Vagina (tissue), 2 donors: ENCODE data around the gene MEI1. TPM values are rescaled to one million over a fixed set of nuclear protein-coding genes. Genes with fewer than 3 reads are reported as not detected.
"Not testable (repeated sequence)": the region's sequence is repeated elsewhere in the genome, so short reads cannot be mapped to it uniquely, and the experiment has no call there.

Experiments used
- DNase-seq, 2 donors: peaks; one replicate each; pipeline ENCODE4 v3.0.0-alpha.2; 2017; ENCODE audit errors: extremely low spot score in 2 of 2
- H3K27ac ChIP-seq: fragments of 200-600 bp; sonication (generic); one replicate; pipeline ENCODE4 v1.5.1; 2019
- H3K27me3 ChIP-seq: fragments of 200-600 bp; sonication (generic); one replicate; pipeline ENCODE4 v1.5.1; 2019
- H3K36me3 ChIP-seq, 2 donors: fragments of 200-600 bp; sonication (generic); one replicate each; pipeline ENCODE4 v1.5.1; 2017 to 2019
- H3K4me1 ChIP-seq: fragments of 200-600 bp; sonication (generic); one replicate; pipeline ENCODE4 v1.5.1; 2019
- H3K4me3 ChIP-seq, 2 donors: fragments of 200-600 bp; sonication (generic); 1 replicate in 1 of 2; 2 replicates in 1 of 2; pipeline ENCODE4 v1.5.1; 2016 to 2019
- H3K9me3 ChIP-seq: fragments of 200-600 bp; sonication (generic); one replicate; pipeline ENCODE4 v1.5.1; 2019
- POLR2A ChIP-seq, 2 donors: fragments of 450-650 bp; IDR thresholded peaks; one replicate each; pipeline ENCODE4 v1.6.1; 2017; ENCODE audit warnings: antibody characterized with exemption in 2 of 2, mild to moderate bottlenecking in 2 of 2, moderate library complexity in 2 of 2
- POLR2AphosphoS5 ChIP-seq, 2 donors: sonication (generic); formaldehyde crosslinking; IDR thresholded peaks; one replicate each; pipeline ENCODE4 v1.9.0; 2017; ENCODE audit warnings: antibody characterized with exemption in 2 of 2, mild to moderate bottlenecking in 2 of 2, low read depth in 1 of 2; ENCODE audit not compliant: insufficient read depth in 1 of 2
- intact Hi-C: fragments of 100-400 bp; cut with DNase I; formaldehyde crosslinking; loops from one replicate; pipeline ENCODE4 v1.15.1; 2023
- total RNA-seq: library from RNA; depleted of rRNA; stranded (reverse); fragments of >200 nt; gene quantifications from one replicate; pipeline ENCODE4 v1.2.3, GENCODE V29; 2016
- TF ChIP-seq, protein P1 (sequence below), 3 experiments: fragments of 450-650 bp in 2 of 3; fragments of 200-600 bp in 1 of 3; sonication (generic) in 1 of 3; IDR thresholded peaks; one replicate each; pipeline ENCODE4 v1.5.1; 2017 to 2019; ENCODE audit warnings: antibody characterized with exemption in 3 of 3, mild to moderate bottlenecking in 2 of 3, moderate library complexity in 2 of 3

Gene MEI1
- total RNA-seq, 1 donor from 2014 or later = 6.4 TPM

DNA sequence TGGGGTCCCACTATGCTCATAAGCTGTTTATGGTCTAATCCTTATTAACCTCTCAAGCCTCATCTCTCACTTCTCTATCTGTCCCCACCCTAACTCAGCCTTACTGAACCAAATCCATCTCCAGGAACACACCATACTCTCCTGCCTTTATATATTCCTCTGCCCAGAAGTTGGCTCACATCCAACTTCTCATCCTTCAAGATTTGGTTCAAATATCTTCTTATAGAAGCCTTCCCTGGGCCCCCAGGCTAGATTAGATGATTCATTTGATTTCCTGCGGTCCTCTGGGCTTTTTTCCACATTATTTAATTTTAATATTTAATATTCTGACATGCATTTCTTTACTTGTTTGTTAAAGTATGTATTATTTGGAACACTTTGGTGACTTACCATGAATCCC, 23.2 kb downstream of the MEI1 start:
- TF ChIP-seq POLR2A (IDR thresholded peaks at IDR 0.05) = no peak
- H3K36me3 ChIP-seq = no peaks in the 10 kb centered on the region
- H3K27ac ChIP-seq = no peak overlapping the region
- intact Hi-C loops = no loop called here
- no peak overlapping the region for H3K4me3 ChIP-seq
- no peaks in the 10 kb centered on the region for H3K27me3 ChIP-seq
- no peak for DNase-seq
- no peaks in the 10 kb centered on the region for H3K4me1 ChIP-seq
- H3K9me3 ChIP-seq = no peaks in the 10 kb centered on the region

DNA sequence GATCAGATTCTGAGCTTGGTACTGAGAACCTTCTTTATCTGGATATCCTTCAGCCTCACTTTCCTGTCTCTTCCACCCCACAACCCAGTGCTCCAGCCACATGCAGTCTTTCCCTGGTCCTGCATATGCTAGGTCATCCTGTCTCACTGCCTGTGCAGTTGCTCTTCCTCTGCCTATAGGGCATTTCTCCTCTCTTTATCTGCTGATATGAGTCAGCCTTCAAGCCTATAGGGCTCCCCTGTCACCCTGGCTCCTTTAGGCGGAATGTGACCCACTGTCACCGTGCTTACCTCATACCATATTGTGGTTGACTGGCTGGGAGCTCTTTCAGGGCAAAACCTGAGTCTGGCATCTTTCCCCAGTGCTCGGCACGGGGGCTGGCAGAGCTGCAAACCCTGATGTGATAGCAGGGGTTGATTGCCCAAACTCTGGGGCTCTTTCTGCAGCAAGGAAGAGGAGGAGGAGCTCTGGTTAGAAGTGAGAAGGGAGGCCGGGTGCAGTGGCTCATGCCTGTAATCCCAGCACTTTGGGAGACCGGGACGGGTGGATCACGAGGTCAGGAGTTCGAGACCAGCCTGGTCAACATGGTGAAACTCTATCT, 26.3 kb downstream of the MEI1 start:
- no peak overlapping the region for H3K4me3 ChIP-seq
- no peak overlapping the region for H3K27ac ChIP-seq
- intact Hi-C loops = no loop called here
- H3K27me3 ChIP-seq = no peaks in the 10 kb centered on the region
- DNase-seq = no peak
- TF ChIP-seq POLR2AphosphoS5 (IDR thresholded peaks at IDR 0.05; ENCODE audit: insufficient read depth in 1 of 2, low read depth in 1 of 2) = no peak
- TF ChIP-seq POLR2A (IDR thresholded peaks at IDR 0.05) = no peak
- TF ChIP-seq, protein P1, sequence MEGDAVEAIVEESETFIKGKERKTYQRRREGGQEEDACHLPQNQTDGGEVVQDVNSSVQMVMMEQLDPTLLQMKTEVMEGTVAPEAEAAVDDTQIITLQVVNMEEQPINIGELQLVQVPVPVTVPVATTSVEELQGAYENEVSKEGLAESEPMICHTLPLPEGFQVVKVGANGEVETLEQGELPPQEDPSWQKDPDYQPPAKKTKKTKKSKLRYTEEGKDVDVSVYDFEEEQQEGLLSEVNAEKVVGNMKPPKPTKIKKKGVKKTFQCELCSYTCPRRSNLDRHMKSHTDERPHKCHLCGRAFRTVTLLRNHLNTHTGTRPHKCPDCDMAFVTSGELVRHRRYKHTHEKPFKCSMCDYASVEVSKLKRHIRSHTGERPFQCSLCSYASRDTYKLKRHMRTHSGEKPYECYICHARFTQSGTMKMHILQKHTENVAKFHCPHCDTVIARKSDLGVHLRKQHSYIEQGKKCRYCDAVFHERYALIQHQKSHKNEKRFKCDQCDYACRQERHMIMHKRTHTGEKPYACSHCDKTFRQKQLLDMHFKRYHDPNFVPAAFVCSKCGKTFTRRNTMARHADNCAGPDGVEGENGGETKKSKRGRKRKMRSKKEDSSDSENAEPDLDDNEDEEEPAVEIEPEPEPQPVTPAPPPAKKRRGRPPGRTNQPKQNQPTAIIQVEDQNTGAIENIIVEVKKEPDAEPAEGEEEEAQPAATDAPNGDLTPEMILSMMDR (IDR thresholded peaks at IDR 0.05) = no peak
- no peaks in the 10 kb centered on the region for H3K4me1 ChIP-seq
- no peaks in the 10 kb centered on the region for H3K36me3 ChIP-seq
- H3K9me3 ChIP-seq = no peaks in the 10 kb centered on the region

DNA sequence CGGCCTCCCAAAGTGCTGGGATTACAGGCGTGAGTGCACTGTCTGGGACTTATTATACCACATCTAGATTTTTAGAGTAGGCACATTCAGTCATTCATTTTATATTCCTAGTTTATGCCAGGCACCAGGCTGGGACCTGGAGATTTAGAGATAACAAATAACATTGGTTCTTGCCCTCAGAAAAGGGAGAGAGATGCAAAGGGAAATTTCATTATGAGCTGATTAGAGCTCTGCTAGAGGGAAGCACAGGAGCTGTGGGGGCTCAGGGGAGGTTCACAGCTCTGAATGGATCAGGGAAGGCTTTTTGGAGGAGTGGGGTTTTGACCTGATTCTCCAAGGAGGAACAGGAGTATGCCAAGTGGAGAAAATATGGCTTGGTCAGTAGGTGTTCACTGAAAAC, 32.3 kb downstream of the MEI1 start:
- no peak for TF ChIP-seq POLR2A (IDR thresholded peaks at IDR 0.05)
- TF ChIP-seq, protein P1 (IDR thresholded peaks at IDR 0.05) = no peak
- TF ChIP-seq POLR2AphosphoS5 (IDR thresholded peaks at IDR 0.05; ENCODE audit: insufficient read depth in 1 of 2, low read depth in 1 of 2) = no peak
- no peaks in the 10 kb centered on the region for H3K27me3 ChIP-seq
- DNase-seq = no peak

DNA sequence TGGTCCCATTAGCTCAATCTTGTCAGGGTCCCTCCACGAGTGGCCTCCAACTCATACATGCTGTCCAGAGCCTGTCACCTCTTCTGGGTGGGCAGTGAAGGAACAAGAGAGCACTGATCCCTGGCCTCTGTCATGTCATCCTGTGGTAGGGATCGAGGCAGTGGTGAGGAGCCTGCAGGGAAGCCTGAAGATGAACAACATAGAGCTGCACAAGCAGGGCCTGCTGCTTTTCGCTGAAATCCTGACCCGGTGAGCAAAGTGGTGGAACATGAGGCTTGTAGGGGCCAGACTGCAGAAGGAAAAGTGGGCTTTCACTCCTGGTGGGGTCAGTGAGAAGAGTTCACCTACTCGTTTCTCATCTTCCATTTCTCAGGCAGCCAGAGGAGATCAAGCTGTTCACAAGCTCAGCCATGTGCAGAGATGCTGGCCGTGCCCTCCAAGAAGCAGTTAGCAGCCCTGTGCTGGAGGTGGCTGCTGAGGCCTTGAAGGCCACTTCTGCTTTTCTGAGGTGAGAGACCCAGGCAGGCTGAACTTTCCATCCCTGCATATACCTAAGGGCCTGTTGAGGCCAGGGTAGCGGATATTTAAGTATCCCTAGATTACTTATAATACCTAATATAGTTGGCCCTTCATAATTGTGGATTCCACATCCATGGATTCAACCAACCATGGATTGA, 32.9 kb downstream of the MEI1 start:
- no peak for DNase-seq
- no peaks in the 10 kb centered on the region for H3K9me3 ChIP-seq
- H3K4me1 ChIP-seq = no peaks in the 10 kb centered on the region
- no peaks in the 10 kb centered on the region for H3K27me3 ChIP-seq
- no peak overlapping the region for H3K27ac ChIP-seq
- TF ChIP-seq POLR2AphosphoS5 (IDR thresholded peaks at IDR 0.05; ENCODE audit: insufficient read depth in 1 of 2, low read depth in 1 of 2) (no peak), POLR2A (IDR thresholded peaks at IDR 0.05) (no peak)
- TF ChIP-seq, protein P1 (IDR thresholded peaks at IDR 0.05) = no peak
- H3K4me3 ChIP-seq = no peak overlapping the region
- H3K36me3 ChIP-seq = no peaks in the 10 kb centered on the region
- intact Hi-C loops = no loop called here

More for the DNA sequence above, 32.3 kb downstream of the MEI1 start:
- Histone ChIP-seq H3K4me3 (no peak overlapping the region), H3K9me3 (no peaks in the 10 kb centered on the region), H3K27ac (no peak overlapping the region), H3K4me1 (no peaks in the 10 kb centered on the region), H3K36me3 (no peaks in the 10 kb centered on the region)
- intact Hi-C loops = no loop called here

DNA sequence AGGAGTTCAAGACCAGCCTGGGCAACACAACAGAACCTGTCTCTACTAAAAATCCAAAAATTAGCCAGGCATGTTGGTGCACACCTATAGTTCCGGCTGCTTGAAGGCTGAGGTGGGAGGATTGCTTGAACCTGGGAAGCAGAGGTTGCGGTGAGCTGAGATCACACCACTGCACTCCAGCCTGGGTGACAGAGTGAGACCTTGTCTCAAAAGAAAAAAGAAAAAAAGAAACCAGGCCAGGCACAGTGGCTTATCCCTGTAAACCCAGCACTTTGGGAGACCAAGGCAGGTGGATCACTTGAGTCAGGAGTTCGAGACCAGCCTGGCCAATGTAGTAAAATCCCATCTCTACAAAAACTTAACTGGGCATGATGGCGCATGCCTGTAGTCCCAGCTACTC, 33.9 kb downstream of the MEI1 start:
- intact Hi-C loops, H3K27ac ChIP-seq, DNase-seq, H3K9me3 ChIP-seq, H3K4me1 ChIP-seq, H3K27me3 ChIP-seq, H3K36me3 ChIP-seq, H3K4me3 ChIP-seq: not testable (repeated sequence)

DNA sequence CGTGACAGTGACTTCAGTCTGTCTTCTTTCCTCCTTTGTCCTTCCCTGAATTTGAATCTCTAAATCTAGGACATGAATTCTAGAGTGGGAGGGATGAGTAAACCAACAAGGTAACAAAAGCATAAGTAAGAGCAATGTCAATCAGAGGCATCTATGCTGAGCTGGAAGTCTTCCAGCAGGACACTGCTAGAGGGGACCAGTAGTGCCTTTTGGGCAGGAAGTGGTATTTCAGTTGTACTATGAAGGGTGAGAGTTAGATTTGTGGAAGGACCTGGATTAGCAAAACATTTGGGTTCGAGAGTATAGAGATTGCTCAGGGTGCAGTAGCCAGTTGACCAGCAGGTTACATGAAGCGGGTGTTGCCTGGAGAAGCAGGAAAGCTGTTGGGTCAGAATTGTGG, 40.3 kb downstream of the MEI1 start:
- TF ChIP-seq, protein P1 (IDR thresholded peaks at IDR 0.05) = no peak
- TF ChIP-seq POLR2AphosphoS5 (IDR thresholded peaks at IDR 0.05; ENCODE audit: insufficient read depth in 1 of 2, low read depth in 1 of 2) (no peak), POLR2A (IDR thresholded peaks at IDR 0.05) (no peak)
- no peak overlapping the region for H3K27ac ChIP-seq
- no peaks in the 10 kb centered on the region for H3K36me3 ChIP-seq
- no peak for DNase-seq
- no peaks in the 10 kb centered on the region for H3K4me1 ChIP-seq
- no peaks in the 10 kb centered on the region for H3K9me3 ChIP-seq
- intact Hi-C loops = no loop called here
- no peak overlapping the region for H3K4me3 ChIP-seq
- no peaks in the 10 kb centered on the region for H3K27me3 ChIP-seq
